Inflammatory macrophage treated with lipopolysaccharide for 4 hours (primary cell): Measurements from ENCODE around the gene CACNG4.

Source experiments
- DNase-seq: peaks from one replicate; pipeline ENCODE4 v3.0.0-alpha.2; 2020

CACNG4 gene

DNA sequence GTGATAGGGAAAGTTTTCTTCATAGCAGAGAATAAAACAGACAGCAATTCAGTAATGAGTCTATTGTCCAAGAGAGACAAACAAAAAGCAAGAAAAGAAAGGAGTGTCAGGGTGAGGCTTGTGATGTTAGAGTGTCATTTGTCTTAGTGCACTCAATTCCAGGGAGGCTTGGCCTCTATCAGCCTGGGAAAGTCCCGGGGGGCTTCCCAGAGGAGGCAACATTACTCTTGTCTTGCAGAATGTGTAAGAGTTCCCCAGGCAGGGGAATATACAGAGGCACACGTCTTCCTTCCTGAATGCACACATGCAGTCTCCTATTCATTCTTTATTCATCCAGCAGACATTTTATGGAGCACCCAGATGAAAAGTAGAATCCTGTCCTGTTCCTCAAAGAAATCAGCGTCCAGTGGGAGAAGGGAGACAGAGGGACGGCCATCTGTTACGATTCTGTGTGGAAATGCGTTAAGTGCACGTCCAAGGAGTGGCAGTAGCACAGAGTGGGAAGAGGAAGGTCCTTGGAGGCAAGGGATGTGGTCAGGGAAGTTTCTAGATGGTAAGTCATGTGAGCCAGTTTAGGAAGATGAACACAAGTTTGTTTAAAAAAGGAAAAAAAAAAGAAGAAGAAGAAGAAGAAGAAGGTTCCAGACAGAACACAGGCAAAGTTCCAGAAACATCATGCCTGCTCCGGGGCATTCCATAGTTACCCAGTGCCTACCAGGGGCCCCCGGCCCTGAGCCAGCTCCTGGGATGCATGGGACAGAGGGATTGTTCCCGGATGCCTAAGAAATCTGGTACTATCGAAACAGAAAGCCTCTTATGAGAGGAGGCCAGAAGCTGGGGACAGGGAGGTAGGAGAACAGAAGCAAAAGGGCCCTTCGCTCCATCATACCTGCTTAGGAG lies 21.1 kb downstream of the CACNG4 start:
- DNase-seq = peak; percentile 73

DNA sequence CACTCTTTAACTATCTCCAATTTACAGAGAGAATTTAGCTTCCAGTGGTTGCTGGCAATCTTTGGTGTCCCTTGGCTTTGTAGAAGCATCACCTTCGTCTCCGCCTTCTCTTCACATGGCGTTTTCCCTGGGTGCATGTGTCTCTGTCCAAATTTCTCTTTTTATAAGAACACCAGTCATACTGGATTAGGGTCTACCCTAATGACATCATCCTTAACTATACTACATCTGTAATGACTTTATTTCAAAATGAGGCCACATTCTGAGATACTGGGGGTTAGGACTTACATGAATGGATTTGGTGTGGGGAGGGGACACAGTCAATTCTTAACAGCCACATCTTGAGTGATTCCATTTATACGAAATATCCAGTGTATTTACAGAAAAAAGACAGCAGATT lies 22.2 kb downstream of the CACNG4 start:
- no peak for DNase-seq

DNA sequence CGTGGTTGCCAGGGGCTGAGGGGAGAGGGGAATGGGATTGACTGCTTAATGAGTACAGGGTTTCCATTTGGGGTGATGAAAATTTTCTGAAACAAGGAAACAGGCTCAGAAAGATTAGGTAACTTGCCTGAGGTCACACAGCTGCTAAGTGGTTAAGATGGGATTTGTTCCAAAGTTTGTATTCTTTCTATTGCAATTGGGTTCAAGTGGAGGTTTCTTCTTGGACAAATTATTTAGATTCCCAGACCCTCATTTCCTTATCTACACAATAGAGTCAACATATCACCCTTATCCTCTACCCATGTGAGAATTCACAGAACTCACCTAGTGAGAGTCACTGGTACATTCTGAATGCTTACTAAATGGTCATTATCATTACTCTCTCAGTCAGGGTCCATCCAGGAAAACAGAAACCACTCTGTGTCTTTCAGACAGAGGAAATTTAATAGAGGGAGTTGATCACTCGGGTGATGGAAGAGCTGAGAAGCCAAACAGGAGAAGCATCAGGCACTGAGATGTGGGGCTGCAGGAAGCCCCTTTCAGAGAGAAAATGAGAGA lies 22.6 kb downstream of the CACNG4 start:
- peak; percentile 3 for DNase-seq

DNA sequence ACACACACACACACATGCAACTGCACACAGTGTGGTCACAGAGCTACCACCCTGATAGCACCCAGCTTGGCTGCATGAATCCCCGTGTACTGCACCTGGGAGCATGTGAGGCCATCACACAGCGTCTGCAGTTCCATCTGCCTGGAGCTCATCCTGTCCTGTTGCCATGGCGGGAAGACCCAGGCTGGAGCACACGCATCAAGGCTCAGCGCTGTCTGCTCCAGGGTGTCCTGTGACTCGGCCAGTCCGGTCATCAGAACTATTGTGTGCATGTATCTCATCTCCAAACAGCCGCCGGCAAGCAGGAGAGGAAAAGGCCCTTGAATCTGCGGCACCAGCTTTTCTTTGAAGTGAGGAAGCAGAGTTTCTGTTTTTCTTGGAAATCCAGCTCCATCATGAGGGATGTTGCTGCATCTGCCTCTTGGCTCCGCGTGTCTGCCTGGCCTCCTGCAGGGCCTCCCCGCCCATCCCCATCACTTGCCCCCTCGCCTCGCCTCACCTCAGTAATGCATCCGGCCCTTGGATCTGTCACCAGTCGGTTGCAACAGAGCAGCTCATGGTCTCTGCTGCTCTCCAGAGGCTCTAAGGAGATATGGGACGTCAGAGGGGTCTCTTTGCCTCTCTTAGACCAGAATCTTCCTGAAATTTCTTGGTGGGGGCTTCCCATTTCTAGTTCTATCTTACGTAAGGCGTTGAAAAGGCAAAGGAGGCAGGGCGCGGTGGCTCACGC lies 23.7 kb downstream of the CACNG4 start:
- no peak for DNase-seq

DNA sequence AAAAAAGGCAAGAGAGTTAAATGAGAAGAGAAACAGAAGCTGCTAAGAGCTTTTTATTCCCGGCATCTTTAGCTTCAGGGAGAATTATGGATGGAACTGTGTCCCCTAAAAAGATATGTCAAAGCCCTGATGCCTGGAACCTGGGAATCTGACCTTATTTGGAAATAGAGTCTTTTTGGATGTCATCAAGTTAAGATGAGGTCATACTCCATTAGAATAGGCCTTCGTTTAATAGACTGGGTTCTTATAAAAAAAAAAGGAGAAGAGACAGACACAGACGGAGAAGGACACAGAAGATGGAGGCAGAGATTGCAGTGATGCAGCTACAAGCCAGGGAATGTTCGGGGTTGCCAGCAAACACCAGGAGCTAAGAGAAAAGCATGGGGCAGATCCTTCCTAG lies 24.6 kb downstream of the CACNG4 start:
- DNase-seq = no peak

DNA sequence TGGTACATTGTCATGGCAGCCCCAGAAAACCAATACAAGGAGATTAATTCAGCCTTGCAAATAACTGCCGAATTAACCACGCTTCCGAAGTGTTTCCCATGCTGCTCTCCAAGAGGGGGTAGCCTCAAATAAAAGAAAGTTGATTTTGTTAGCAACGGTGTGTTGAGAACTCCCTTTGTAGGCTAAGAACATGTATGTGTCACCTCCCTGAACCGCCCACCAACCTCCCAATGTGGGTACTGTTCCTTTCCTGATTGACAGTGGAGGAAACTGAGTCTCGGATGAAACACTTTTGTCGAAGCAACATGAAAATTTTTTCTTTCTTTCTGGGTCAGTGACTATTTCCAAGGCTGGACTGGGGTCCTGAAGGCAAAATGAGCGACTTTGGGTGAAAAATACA lies 25.1 kb downstream of the CACNG4 start:
- no peak for DNase-seq

DNA sequence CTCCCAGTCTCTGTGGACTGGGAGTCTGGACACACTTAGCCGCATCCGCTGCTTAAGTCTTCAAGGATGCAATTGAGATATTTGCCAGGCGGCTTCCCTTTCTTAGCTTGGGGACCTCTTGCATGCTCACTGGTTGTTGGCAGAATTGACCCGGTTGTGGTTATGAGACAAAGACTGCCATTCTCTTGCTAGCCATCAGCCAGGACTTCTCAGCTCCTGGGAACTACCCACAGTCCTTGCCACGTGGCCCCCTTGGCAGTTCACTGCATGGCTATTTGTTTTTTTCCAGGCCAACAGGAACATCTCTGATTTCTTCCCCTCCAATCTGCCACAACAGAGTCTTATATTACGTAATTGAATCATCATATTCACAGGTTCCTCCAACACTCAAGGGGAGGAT lies 25.5 kb downstream of the CACNG4 start:
- no peak for DNase-seq

DNA sequence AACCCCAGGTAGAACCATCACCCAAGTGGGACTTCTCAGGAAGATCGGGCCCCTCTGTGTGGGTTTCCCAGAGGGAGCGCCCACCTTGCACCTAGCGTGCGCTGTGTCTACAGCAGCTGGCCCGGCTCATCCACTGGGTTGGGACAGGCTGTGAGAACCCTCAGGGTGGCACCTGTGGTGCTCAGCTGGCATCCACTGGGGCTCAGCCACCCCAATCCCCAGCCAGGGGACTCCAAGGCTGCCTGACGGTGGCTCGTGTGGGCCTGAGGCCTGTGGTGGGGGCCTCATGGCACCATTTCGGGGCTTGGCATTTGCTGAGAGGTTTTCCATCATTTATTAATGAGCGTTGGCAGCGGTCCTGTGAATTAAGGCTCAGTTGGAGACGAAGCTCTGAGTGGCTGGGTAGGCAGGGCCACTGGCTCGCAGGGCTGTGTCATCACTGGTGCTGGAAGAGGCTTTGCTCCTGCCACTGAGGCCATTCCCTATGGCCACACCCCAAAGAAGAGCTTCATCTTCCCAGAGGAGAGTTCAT lies 28.5 kb downstream of the CACNG4 start:
- DNase-seq = no peak

DNA sequence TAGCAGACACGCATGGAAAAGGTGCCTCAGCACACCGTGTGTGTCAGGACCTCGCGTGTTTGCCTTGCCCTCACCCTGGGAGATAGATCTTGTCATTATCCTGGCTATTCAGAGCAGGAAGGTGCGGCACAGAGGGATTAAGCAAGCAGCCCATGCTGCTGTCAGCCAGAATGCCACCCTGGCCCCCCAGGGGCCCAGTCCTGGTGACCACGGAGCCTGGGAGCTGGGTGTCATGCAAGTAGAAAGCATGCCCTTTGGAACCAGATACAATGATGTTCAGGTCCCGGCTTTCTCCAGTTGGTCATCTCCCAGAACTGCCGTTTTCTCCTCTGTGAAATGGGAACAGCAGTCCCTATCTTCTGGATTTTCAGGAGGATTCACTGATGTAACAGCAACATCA lies 29.9 kb downstream of the CACNG4 start:
- no peak for DNase-seq

DNA sequence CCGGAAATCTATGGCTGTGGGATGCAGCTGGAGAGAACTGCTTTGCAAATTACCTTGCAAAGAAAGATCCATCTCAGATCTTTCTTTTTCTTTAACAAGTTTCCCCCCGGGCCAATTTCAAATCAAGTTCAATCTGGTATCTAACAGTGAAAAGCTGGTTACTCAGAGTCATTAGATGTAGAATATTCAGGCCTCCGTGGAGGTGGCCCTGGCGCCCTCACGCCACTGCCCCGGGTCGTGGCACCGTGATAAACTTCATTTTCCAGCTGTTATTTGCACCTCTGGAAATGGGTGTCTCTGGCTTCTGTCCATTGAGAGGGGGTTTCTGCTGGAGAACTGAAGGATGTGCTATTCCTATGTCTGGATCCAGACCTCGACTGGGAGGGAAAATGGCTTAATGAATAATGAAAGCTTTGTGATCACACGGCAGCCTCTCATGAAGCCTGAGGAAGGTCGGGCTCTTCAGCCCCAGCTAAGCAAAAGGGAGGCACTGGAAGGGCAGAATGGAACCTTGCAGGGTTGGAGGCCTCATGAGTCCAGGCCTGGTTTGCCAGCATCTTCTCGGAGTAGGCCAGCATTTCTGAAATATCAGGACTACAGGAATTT lies 30.5 kb downstream of the CACNG4 start:
- no peak for DNase-seq

DNA sequence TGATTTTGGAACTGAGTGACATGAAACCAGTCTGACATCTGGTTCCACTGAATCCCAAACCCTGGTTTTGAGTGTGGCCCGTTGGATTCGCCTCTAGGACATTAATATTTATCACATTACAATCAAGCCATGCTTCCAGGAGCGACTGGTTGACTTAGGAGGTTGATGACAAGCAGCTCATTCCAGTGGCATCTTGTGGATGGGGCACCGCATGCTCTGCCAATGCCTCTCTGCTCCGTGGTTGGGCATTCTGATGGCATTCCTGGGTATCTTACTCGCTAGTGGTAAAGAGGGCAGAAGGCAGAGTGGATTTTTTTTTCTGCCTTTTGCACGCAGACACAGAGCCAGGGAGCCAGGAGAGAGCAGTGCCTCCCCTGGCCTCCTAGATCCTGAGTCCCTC lies 31.4 kb downstream of the CACNG4 start:
- no peak for DNase-seq

DNA sequence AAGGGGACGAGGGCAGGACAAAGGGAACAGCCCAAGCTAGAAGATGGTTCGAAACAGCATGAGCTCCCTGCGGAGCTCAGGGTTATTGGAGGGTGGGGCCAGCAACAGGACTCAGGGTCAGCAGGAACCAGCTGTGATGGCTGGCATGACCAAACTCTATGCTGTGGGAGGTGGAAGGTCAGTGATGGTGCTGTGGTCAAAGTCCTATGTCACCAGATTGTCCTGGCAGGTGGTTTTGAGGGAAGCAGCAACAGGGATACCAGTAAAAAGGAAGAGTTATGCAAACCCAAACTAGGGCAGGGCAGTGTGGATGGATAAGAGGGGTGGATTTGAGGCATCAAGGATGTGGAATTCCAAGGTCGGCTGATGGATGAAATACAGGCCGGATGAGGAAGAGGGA lies 32.4 kb downstream of the CACNG4 start:
- no peak for DNase-seq

DNA sequence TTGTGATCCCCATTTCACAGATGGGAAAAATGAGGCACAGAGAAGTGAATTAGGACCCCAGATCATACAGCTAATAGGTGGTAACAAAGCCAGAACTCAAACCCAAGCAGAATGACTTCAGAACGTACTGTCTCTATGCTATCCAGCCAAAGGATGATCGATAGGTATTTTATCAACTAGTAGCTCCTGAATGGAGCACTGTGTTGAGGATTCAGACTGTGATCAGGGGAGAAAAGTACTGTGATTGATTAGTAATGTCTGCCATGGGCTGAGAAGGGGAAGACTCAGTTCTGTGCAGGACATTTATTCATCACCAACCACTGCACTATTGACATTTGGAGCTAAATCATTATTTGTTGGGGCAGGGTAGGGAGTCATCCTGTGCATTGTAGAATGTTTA lies 38.7 kb downstream of the CACNG4 start:
- no peak for DNase-seq

DNA sequence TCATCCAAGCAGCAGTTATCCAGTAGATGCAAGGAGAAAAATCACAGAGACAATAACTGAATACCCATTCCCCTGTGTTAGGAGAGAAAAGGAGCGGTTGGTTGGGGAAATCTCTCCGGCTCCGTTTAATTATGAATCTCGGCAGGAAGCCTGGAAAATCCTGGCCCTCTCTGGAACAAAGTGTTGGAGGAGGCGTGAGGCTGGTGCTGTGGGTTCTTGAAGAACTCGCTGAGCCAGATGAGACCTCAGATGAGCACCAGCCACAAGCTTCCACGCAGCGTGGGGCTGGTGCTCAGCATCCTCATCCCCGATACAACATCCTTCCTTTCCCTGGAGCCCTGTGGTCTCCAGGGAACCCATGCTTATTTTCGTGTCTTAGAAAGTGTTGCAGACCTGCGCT lies 39.7 kb downstream of the CACNG4 start:
- no peak for DNase-seq

DNA sequence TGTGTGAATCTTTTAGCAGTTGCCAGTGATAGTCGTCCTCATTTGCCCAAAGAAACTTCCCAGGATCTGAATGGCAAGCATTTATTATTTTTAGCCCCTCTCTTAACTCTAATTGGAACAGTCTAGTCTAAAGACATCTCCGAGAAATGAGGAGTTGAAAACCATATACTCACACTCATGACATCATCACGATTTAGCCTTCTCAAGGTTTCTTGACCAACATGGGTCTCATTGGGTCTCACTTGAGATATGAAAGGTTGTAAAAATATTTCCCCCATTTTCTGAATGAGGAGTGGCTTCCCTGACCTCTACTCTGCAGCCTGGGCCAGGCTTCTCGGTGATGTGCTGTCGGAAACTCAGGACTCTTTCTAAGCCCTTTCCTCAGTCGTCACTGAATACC lies 42.8 kb downstream of the CACNG4 start:
- DNase-seq = no peak

DNA sequence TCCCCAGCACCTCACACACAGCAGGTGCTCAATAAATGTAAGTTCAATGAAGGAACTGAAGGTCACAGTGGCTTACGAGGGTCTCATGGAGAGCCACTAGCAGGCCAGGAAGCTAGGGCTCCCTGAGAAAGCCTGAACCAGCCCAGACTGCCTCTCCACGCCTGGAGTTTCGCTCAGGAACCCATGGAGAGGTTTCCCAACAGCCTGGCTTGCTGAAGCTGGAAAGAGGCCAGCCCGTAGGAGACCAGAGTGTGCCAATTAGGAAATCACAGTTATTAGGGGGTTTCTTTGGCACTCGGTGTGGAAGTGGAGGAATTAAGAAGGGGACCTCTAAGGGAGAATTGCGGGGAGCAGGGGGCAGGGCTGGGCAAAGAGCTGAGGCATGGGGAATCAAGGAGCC lies 43.6 kb downstream of the CACNG4 start:
- no peak for DNase-seq

DNA sequence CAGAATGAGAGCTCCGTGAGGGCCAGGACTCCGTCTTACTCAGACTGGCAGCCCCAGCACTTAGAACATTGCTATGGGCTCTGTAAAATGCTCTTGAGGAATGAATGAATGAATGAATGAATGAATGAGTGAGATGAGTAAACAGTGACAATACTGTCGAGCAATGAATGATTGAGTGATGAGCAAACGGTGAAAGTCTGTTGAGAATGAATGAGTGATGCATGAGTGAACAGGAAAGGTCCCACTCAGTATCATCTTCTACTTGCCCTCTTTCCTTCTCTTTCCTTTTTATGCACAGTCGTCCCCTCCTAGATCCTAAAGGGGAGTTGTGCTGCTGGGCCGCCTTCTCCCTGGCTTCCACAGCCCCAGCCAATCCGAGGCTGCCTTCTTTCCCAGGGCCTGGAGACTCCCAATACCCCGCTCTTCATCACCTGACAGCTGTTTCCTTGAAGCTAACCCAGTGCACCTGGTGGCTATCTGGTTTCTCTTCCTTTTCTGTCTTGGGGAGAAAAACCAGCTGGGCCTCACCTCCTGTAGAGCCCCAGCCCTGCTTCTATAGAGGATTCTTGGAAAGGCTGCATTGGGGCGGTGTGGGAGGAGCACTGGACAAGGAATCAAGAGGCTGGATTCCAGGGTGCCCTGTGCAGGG lies 47.1 kb downstream of the CACNG4 start:
- DNase-seq = no peak

DNA sequence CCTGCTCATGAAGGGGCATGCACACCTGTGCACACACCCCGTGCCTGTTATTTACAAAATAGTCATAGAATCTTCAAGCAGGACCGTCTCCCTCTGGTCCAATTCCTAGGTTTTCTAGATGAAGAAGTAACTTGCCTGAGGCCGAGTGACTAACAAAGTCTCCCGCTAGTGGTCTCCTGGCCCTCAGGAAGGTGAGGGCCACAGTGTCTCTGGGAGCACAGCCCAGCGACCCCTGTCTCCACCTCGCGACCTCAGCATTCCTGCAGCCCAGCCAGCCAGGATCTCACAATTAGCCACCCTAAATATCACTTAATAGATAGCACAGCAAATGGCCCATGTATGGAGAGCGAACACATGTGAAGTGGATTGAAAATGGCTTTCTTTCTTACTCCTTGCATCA lies 49.4 kb downstream of the CACNG4 start:
- DNase-seq = no peak

DNA sequence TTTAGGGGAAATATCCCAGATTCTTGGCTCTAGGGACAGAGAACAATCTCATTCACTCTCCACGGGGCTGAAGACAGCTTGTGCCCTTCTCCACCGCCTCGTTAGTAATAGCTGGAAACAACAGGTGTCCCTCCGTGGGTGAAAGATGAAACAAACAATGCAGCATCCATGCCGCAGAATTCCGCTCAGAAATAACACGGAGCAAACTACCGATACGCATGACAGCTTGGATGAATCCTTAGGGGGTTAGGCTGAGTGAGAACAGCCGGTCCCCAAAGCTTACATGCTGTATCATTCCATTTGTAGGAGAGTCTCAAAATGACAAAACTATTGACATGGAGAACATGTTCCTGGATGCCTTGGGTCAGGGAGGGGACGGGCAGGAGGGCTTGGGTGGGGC lies 50.5 kb downstream of the CACNG4 start:
- DNase-seq = no peak

DNA sequence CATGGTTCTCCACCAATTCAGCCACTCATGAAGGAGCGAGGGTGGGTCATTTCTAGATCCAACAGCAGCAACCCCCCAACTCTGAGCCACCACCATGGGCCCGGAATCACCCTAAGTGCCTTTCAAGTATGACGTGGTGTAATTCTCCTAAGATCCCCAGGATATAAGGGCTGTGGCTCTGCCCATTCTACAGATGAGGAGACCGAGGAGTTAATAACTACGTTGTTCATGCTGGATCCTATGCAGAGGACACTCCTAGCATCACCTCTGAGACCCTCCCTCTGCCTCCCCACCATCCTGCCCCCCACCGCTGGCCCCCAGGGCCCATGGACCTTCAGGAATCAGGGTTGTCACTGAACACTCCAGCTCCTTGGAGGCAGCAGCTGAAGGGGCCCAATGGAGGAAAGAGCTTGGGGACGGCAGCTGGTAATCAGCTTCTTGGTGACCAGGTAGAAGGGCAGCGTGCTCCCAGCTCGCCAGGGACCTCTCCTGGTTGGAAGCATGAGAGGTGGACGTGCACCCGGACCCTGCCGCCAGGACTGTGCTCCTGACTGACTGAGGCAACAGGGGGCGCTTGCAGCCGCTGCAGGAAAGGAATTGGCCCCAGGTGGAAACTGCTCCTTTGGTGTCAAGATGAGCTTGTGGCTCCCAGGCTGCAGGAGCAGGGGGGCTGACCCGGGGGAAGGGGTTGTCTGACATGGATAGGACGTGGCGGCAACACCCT lies 51.7 kb downstream of the CACNG4 start:
- no peak for DNase-seq

DNA sequence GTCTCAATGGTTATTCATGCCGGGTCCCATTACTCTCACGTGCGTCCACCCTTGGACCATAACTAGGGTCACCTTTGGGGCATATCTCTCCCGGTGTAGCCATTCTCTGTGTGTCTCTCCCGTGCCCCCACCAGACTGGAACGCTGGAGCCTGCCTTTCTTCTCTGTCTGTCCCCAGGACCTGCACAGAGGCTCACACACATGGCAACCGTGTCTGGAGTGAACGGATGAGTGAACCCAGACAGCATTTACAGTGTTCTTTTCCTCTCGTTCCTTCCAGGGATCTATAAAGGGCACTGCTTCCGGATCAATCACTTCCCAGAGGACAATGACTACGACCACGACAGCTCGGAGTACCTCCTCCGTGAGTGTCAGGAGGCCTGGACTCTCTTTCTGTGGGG lies 53.4 kb downstream of the CACNG4 start:
- DNase-seq = no peak
